Prostate gland (tissue), 2 donors: Measurements from ENCODE around the gene XPO6. TPM values are rescaled to one million over a fixed set of nuclear protein-coding genes. Genes with fewer than 3 reads are reported as not detected.

Source experiments
- DNase-seq: peaks from one replicate; pipeline ENCODE4 v3.0.0-alpha.2; 2019; ENCODE audit warnings: low spot score
- H3K27ac ChIP-seq, 2 donors: fragments of 200-600 bp; sonication (generic); 2 replicates each; pipeline ENCODE4 v1.5.1; 2017 to 2019
- H3K27me3 ChIP-seq: fragments of 200-600 bp; sonication (generic); replicated peaks from 2 replicates; pipeline ENCODE4 v1.5.1; 2019; ENCODE audit not compliant: insufficient read depth
- H3K36me3 ChIP-seq, 2 donors: fragments of 200-600 bp; sonication (generic); 1 replicate in 1 of 2; 2 replicates in 1 of 2; pipeline versions ENCODE4 v1.5.1 to v1.8.1; 2017 to 2019
- H3K4me1 ChIP-seq: fragments of 200-600 bp; sonication (generic); replicated peaks from 2 replicates; pipeline ENCODE4 v1.5.1; 2019
- H3K4me3 ChIP-seq, 2 donors: fragments of 200-600 bp; sonication (generic); 2 replicates each; pipeline ENCODE4 v1.5.1; 2017 to 2019
- H3K9me3 ChIP-seq: fragments of 200-600 bp; sonication (generic); 2 replicates; pipeline ENCODE4 v1.5.1; 2017
- POLR2A ChIP-seq: fragments of 450-650 bp; IDR thresholded peaks from one replicate; pipeline ENCODE4 v1.6.1; 2016; ENCODE audit warnings: antibody characterized with exemption, mild to moderate bottlenecking
- POLR2AphosphoS5 ChIP-seq: sonication (generic); formaldehyde crosslinking; IDR thresholded peaks from one replicate; pipeline ENCODE4 v1.6.1; 2017; ENCODE audit warnings: antibody characterized with exemption
- WGBS: methylation state at CpG from one replicate; pipeline ENCODE4 v1.1.5; 2018; 5-methylcytosine and 5-hydroxymethylcytosine counted together
- intact Hi-C: fragments of 100-400 bp; cut with DNase I; formaldehyde crosslinking; loops from one replicate; pipeline ENCODE4 v1.14.2; 2022
- total RNA-seq, 2 donors: library from RNA; depleted of rRNA; stranded (reverse); fragments of >200 nt; gene quantifications; one replicate each; pipeline ENCODE4 v1.1.0, GENCODE V29; 2016
- TF ChIP-seq, protein P1 (sequence below), 4 experiments: fragments of 200-600 bp in 2 of 4; fragments of 450-650 bp in 2 of 4; sonication (generic) in 2 of 4; IDR thresholded peaks; 1 replicate in 3 of 4; 2 replicates in 1 of 4; pipeline ENCODE4 v1.5.1; 2016 to 2019; ENCODE audit warnings: antibody characterized with exemption in 4 of 4, mild to moderate bottlenecking in 2 of 4, moderate library complexity in 2 of 4

The XPO6 gene
- total RNA-seq, 2 donors from 2014 or later = 51.1 to 145 TPM

DNA sequence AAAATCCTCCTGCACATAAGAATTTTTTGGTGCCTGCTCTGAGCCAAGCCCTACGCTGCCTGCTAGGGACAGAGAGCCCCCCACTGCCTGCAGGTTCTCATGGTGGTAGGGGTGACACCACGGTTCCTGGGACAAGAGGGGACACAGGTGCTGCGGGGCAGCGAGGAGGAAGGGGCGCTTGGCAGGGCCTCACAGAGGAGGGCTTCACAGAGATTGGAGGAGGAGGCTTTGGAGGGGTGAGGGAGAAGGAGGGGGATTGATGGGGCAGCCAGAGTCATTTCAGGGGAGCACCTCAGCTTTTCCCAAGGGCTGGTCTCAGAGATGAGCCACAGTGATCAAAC, 118.4 kb downstream of the XPO6 start:
- WGBS = 71% methylated on average over 5 of the region's 5 CpGs
- Histone ChIP-seq H3K36me3 (no peaks in the 10 kb centered on the region), H3K27me3 (no peaks in the 10 kb centered on the region), H3K27ac (no peak overlapping the region), H3K4me1 (no peaks in the 10 kb centered on the region), H3K4me3 (no peak overlapping the region), H3K9me3 (no peaks in the 10 kb centered on the region)
- no peak for DNase-seq
- intact Hi-C loops = no loop called here
- TF ChIP-seq POLR2A (no peak), POLR2AphosphoS5 (no peak)
- TF ChIP-seq, protein P1, sequence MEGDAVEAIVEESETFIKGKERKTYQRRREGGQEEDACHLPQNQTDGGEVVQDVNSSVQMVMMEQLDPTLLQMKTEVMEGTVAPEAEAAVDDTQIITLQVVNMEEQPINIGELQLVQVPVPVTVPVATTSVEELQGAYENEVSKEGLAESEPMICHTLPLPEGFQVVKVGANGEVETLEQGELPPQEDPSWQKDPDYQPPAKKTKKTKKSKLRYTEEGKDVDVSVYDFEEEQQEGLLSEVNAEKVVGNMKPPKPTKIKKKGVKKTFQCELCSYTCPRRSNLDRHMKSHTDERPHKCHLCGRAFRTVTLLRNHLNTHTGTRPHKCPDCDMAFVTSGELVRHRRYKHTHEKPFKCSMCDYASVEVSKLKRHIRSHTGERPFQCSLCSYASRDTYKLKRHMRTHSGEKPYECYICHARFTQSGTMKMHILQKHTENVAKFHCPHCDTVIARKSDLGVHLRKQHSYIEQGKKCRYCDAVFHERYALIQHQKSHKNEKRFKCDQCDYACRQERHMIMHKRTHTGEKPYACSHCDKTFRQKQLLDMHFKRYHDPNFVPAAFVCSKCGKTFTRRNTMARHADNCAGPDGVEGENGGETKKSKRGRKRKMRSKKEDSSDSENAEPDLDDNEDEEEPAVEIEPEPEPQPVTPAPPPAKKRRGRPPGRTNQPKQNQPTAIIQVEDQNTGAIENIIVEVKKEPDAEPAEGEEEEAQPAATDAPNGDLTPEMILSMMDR (IDR thresholded peaks at IDR 0.05) = no peak

DNA sequence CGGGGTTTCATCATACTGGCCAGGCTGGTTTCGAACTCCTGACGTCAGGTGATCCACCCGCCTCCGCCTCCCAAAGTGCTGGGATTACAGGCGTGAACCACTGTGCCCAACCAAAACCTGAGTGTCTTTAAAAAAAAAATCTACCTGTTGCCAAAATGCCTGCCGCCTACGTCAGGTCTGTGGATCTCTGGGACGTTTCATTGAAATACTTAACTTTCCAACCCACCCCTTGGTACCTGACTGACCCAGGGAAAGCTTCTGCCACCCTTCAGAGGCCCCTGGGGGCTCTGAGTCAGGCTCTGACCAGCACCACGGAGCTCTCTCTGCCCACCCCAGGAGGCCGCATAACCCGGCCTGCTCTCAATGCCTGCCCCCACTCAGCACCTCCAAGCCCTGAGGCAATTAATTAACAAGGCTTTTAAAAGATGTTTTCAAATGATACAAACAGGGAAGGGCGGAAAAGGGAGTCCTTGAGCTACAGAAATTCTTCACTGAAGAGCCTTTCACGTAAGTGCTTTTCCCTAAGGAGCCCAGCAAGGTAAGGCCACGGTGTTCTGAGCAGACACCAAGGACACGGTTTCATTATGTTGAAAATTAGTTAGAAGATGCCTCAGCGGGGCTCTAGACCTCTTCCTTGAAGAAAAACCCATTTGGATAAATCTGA, 118.9 kb downstream of the XPO6 start:
- TF ChIP-seq, protein P1 (IDR thresholded peaks at IDR 0.05) = no peak
- TF ChIP-seq POLR2A (no peak), POLR2AphosphoS5 (no peak)
- no peaks in the 10 kb centered on the region for H3K27me3 ChIP-seq
- intact Hi-C loops = no loop called here
- no peaks in the 10 kb centered on the region for H3K9me3 ChIP-seq
- 41% methylated on average over 17 of the region's 17 CpGs for WGBS
- H3K36me3 ChIP-seq = no peaks in the 10 kb centered on the region
- H3K27ac ChIP-seq = no peak overlapping the region
- DNase-seq = no peak
- H3K4me1 ChIP-seq = no peaks in the 10 kb centered on the region
- H3K4me3 ChIP-seq = no peak overlapping the region

DNA sequence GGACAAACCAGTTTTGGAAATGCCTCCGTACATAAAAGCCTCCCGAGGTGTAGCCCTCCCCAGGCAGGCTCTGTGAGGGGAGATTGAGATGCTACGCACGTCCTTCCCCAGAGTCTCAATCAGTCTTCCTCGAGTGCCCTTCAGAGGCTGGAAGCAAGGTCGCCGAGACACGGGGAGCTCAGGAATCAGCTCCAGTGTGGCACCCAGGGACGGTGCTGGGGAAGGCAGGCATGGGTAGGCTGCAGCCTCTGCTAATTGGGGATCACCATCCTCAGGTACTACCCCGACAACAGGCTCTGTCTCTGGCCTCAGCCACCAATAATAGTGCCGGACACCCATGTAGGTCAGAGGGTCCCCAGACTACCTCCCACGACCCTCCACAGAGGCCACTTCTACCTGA, 120.1 kb downstream of the XPO6 start:
- intact Hi-C loops = no loop called here
- TF ChIP-seq, protein P1 (IDR thresholded peaks at IDR 0.05) = no peak
- TF ChIP-seq POLR2AphosphoS5 (no peak), POLR2A (no peak)
- Histone ChIP-seq H3K4me1 (no peaks in the 10 kb centered on the region), H3K4me3 (no peak overlapping the region), H3K36me3 (no peaks in the 10 kb centered on the region), H3K27me3 (no peaks in the 10 kb centered on the region), H3K9me3 (no peaks in the 10 kb centered on the region), H3K27ac (no peak overlapping the region)
- no peak for DNase-seq
- 90% methylated on average over 12 of the region's 12 CpGs for WGBS

DNA sequence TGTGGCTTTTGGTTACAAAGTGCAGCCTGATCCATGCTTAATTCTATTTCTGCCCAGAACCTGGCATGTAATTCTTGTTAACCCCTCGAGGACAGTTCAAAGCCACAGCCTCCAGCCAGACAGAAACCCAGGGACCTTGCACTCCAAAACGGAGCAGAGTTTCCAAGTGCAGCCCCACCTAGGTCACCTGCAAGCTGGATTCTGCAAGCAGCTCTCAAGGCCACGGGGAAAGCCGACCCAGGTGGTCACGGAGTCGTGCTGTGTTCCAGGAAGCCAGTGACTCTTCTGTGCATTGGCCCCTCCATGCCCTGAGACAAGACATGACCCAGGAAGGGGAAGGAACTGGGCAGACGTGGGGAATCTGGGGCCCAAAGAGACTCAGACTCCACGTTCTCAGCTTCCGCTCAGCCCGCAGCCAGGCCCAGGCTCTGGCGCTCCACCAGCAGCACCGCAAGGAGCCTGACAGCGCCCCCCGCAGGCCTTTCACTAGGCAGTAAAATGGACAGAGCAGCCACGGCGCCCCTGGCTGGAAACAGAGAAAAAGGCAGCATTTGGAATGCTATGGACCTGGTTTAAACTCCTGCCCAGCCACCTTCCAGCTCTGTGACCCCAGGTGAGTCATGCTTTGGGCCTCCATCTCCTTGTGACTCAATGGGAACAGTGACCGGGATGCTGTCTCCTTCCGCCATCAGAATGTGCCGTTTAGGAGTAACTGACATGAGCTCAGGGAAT, 121.0 kb downstream of the XPO6 start:
- Histone ChIP-seq H3K9me3 (no peaks in the 10 kb centered on the region), H3K27me3 (no peaks in the 10 kb centered on the region), H3K4me1 (no peaks in the 10 kb centered on the region), H3K27ac (no peak overlapping the region), H3K4me3 (no peak overlapping the region), H3K36me3 (no peaks in the 10 kb centered on the region)
- TF ChIP-seq POLR2AphosphoS5 = no peak
- no peak for TF ChIP-seq POLR2A
- TF ChIP-seq, protein P1 (IDR thresholded peaks at IDR 0.05) = no peak
- no peak for DNase-seq
- WGBS = 76% methylated on average over 19 of the region's 19 CpGs
- intact Hi-C loops = no loop called here

DNA sequence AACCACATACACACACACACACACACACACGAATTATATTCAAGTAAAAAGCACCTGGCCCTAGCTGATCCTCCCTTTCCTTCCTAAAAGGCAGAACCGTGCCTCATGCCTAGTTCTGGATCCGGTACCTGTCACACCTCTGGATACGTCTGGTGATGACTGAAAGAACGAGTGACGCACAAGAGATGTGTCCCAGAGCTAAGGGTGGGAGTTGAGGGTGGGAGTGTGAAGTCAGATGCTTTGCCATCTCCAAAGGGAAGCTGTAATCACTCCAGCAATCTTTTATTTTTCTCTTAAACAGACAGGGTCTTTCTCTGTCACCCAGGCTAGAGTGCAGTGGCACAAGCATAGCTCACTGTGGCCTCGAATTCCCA, 121.8 kb downstream of the XPO6 start:
- Histone ChIP-seq H3K27ac (no peak overlapping the region), H3K4me1 (no peaks in the 10 kb centered on the region), H3K4me3 (no peak overlapping the region), H3K27me3 (no peaks in the 10 kb centered on the region), H3K36me3 (no peaks in the 10 kb centered on the region), H3K9me3 (no peaks in the 10 kb centered on the region)
- WGBS = 88% methylated on average over 7 of the region's 7 CpGs
- no peak for DNase-seq
- intact Hi-C loops = no loop called here
- TF ChIP-seq, protein P1 (IDR thresholded peaks at IDR 0.05) = no peak
- TF ChIP-seq POLR2A (no peak), POLR2AphosphoS5 (no peak)
